Stimulated activated CD4-positive, alpha-beta T cell treated with anti-CD3 and anti-CD28 coated beads, Interleukin-2, amount 100 ng/mL, for 48 hours (primary cell): Measurements from ENCODE around the gene CCDC14.
A peak's percentile ranks its signal among the peaks of the same experiment; 100 is the strongest.
"Not testable (repeated sequence)": the region's sequence is repeated elsewhere in the genome, so short reads cannot be mapped to it uniquely, and the experiment has no call there.

Experiments used
- DNase-seq, 2 donors: peaks; one replicate each; pipeline ENCODE4 v3.0.0-alpha.2; 2020

CCDC14 gene

GRCh38 chr3:123960781-123961507, at the start of gene CCDC14:
CCDC14 (minus strand) TSS chr3:123961229; CDS start chr3:123961173, 56 bp downstream.
- DNase-seq: peak; percentile 72 to 79

GRCh38 chr3:124008321-124008720, 47.3 kb upstream of the CCDC14 start:
- not testable (repeated sequence) for DNase-seq

GRCh38 chr3:124007186-124007585, 46.2 kb upstream of the CCDC14 start:
- no peak for DNase-seq

- not testable (repeated sequence) for DNase-seq
Measured at GRCh38 chr3:124002405-124003079, 41.5 kb upstream of the CCDC14 start.

- DNase-seq: not testable (repeated sequence)
Measured at GRCh38 chr3:124001366-124001765, 40.3 kb upstream of the CCDC14 start.

- no peak for DNase-seq
Measured at GRCh38 chr3:123997543-123997942, 36.5 kb upstream of the CCDC14 start.

- DNase-seq: no peak
Measured at GRCh38 chr3:123993818-123994217, 32.8 kb upstream of the CCDC14 start.

- not testable (repeated sequence) for DNase-seq
Measured at GRCh38 chr3:123991730-123992588, 30.9 kb upstream of the CCDC14 start, which contains the start of gene ROPN1. ROPN1 (minus strand) TSS chr3:123992124; CDS start chr3:123980481, 11,643 bp downstream.

GRCh38 chr3:123986427-123986826, 25.4 kb upstream of the CCDC14 start:
- no peak for DNase-seq

- no peak for DNase-seq
Measured at GRCh38 chr3:123984957-123985356, 23.9 kb upstream of the CCDC14 start.

- DNase-seq: no peak
Measured at GRCh38 chr3:123984350-123984749, 23.3 kb upstream of the CCDC14 start.

- not testable (repeated sequence) for DNase-seq
Measured at GRCh38 chr3:123981317-123981716, 20.3 kb upstream of the CCDC14 start.

- no peak for DNase-seq
Measured at GRCh38 chr3:123980539-123980938, 19.5 kb upstream of the CCDC14 start.

GRCh38 chr3:123979525-123980501, 18.8 kb upstream of the CCDC14 start:
- not testable (repeated sequence) for DNase-seq

- DNase-seq: not testable (repeated sequence)
Measured at GRCh38 chr3:123976904-123977303, 15.9 kb upstream of the CCDC14 start.

- DNase-seq: not testable (repeated sequence)
Measured at GRCh38 chr3:123976181-123976898, 15.3 kb upstream of the CCDC14 start.

GRCh38 chr3:123975030-123975429, 14.0 kb upstream of the CCDC14 start:
- not testable (repeated sequence) for DNase-seq

- DNase-seq: no peak
Measured at GRCh38 chr3:123971406-123971805, 10.4 kb upstream of the CCDC14 start.

- DNase-seq: not testable (repeated sequence)
Measured at GRCh38 chr3:123967260-123967659, 6.2 kb upstream of the CCDC14 start.

GRCh38 chr3:123966799-123967198, 5.8 kb upstream of the CCDC14 start:
- not testable (repeated sequence) for DNase-seq

- DNase-seq: not testable (repeated sequence)
Measured at GRCh38 chr3:123964793-123965192, 3.8 kb upstream of the CCDC14 start.
